ENCODE data around the gene ANK3.

Gene ANK3

DNA sequence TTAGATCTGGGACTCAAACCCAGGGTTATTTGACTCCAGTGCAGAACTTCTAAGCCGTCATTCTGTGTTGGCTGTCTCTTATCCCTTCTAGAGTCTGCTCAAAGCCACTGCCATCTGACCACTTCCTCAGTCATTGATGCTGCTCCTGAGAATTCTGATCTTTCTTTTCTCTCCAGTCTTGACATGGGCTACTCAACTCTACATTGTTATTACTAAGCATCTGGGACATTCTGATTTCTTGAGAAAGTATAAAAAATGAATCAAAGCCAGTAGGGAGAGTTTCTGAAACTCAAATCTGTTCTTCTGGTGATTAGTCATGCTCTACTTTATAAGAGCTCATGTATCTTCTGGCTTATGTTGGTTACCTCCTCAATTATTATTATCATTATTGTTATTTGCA lies 48.7 kb downstream of the ANK3 start:
- DNase-seq: no peak

- DNase-seq: no peak
These were observed 49.9 kb downstream of the ANK3 start for GRCh38 chr10:60339757-60340156.

DNA sequence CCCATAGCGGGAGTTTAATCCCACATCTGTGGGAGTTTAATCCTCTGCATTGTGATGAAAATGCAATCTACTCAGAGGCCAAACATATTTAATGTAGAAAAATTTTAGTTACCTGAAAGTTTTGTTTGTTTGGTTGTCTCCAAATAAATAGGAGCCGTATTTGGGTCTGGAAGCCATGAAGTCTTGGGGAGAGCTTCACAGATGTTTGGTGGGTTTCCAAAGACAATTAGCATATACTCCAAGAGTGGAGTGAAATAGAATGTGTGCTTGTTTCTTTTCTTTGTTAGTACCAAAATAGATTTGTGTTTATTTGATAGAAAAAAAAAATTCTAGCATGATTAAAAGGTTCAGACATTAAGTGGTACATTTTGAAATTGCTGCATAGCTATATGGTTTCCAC lies 50.9 kb downstream of the ANK3 start:
- no peak for DNase-seq

- no peak for DNase-seq
These were observed 51.6 kb downstream of the ANK3 start for GRCh38 chr10:60338002-60338564.

GRCh38 chr10:60336901-60337630 lies 52.6 kb downstream of the ANK3 start:
- DNase-seq: no peak

GRCh38 chr10:60335708-60336107 lies 54.0 kb downstream of the ANK3 start:
- DNase-seq: no peak

- no peak for DNase-seq
These were observed 54.7 kb downstream of the ANK3 start for GRCh38 chr10:60334991-60335390.

DNA sequence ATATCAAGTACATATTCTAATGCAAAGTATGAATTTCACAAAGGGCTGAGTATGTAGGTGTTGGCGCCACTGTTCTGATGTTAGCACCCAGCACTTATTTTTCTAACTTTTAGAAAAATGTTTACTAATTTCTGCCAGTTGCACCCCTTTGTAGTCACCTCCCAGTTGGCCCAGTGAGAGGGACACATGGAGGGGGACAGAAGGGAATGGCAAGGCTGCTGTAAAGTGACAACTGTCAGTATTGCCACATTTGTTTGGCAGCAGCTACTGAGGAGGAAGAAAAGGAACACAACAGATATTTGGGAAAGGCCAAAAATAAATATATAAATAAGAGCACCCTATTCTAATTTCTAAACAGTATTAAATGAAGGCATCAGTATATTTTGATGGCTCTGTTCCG lies 57.3 kb downstream of the ANK3 start:
- no peak for DNase-seq

- no peak for DNase-seq
These were observed 57.8 kb downstream of the ANK3 start for GRCh38 chr10:60331886-60332285.

DNA sequence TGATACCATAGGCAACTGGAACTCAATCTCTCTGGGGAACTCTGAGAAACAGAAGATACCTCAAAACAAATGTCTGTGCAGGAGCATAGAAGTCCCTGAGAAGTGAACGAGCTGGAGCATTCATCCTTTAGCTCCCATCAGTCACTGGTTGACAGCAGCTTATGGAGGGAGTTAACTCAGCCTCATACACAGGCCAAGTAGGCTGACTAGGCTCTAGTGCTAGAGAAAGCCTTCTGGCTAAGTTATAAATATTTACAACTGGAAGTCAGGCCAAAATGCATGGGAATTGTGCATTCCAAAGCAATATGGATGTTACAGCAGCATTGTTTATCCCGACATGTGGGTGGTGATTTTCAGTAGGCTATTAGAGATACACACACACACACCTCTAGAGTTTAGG lies 66.5 kb downstream of the ANK3 start:
- no peak for DNase-seq

DNA sequence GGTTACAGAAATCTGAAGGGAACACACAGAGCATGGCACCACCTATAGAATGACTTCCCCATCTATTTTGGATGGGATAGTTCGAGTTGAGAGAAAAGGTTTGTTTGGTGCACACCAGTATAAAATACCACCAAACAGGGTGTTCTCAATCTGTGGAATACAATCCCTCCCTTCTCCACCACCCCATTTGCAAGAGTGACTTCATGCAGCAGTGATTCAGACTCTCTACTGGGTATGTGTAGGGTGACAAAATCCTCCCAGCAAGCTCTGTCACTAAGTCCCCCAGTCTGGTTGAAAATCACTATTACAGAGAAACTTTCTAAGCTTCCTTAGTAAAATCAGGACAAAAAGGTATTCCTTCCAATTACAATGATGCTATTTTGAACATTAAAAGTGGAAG lies 69.0 kb downstream of the ANK3 start:
- DNase-seq: no peak

- no peak for DNase-seq
These were observed 73.6 kb downstream of the ANK3 start for GRCh38 chr10:60316029-60316428.

DNA sequence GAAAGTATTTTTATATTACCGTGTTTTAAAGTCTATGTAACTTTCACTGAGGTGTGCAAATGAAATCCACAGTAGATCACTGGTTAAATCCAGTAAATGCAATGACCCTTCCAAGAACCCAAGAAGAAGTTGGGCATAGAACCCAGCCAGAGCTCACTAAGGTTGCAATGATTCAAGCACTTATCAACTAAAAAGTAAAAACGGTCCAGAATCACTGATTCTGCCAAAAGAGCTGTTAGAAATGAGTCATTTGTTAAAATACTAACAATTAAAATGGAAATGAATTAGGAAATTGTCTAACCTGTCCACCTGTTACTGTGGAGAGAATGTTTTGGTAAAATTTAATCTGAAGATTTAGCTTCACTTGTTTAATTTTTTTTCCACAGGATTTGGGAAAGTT lies 74.4 kb downstream of the ANK3 start:
- DNase-seq: no peak

DNA sequence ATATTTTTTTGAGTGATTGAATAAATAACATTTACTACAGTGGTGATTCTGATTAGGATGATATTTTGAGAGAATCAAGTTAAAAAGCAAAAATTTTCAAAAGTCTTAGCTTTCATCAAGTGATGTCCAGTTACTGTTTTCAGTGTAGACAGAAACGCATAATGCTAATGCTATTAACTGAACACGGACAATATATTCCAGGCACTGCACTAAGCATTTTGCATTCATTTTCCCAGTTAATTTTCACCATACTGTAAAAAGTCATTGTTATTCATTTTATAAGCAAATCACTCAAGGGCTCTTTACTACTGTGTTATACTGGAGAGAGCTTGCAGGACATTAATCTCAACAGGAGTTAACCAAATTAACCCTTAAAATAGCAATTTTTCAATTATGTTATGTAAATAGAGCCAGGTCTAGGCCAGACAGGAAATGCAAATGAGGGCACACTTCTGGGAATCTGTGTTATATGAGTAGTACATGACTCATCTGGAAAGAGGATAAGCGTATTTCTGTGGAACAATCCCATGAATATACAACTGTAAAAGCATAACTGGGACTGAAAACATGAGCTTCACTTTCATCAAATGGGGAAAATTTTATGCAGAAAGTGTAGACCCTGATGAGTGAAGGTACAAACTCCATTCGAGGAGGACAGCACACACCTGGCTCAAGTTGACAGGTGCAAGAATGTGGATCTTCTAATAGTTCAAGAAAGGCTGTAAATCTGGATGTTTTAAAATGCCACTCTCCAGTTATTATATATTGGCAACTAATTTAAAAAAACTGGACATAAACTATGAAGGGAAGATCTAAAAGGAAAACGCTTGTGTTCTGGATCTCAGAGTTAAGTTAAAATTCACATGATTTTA lies 75.4 kb downstream of the ANK3 start:
- no peak for DNase-seq

DNA sequence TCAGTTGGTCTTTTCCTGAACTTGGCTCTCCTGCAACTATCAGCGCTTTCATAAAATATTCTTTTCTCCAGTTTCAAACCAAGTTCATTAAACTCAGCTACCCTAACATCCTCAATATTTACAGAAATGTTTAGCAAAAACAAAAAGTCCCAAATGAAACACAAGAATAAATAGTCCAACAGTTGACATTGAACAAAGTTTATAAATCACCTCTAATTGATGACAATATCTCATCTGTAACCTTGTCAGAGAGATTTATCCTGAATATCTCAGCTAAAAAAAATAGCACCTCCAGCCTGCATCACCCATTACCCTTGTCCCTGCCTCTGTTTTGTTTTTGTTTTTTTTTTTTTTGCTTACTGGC lies 76.1 kb downstream of the ANK3 start:
- DNase-seq: no peak

- no peak for DNase-seq
These were observed 76.7 kb downstream of the ANK3 start for GRCh38 chr10:60312818-60313588.

GRCh38 chr10:60311821-60312220 lies 77.9 kb downstream of the ANK3 start:
- DNase-seq: no peak

GRCh38 chr10:60310740-60311139 lies 78.9 kb downstream of the ANK3 start:
- DNase-seq: no peak

GRCh38 chr10:60309891-60310290 lies 79.8 kb downstream of the ANK3 start:
- DNase-seq: no peak

GRCh38 chr10:60309371-60309770 lies 80.3 kb downstream of the ANK3 start:
- DNase-seq: no peak

GRCh38 chr10:60305380-60305892 lies 84.2 kb downstream of the ANK3 start:
- no peak for DNase-seq

DNA sequence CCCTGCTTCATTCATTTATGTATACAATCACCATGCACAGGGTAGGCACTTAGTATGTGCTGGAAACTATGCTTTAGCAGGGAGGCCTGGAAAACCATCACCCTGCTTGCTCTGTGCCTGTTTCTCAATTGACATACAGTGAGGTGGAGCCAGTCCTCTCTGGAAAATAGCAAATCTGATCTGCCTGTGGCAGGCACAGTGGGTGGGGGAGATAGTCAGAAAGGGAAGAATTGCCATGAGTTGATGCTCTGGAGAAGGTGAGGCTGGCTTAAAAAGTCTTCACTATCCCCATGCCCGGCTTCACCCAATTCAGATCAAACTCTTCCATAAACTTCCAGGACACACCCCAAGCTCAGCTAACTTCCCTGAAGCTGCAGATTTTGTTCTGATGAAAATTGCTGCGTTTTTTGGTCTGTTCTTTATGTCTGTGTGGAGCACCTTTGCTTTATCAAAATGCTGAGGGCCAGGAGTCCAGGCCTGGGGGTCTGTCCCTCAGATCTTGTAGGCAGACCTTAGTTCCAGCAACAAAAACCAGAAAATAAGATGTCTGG lies 84.8 kb downstream of the ANK3 start:
- DNase-seq: no peak

GRCh38 chr10:60303778-60304177 lies 85.9 kb downstream of the ANK3 start:
- no peak for DNase-seq

Data from stimulated activated CD4-positive, alpha-beta T cell treated with anti-CD3 and anti-CD28 coated beads, Interleukin-1b, Interleukin-23, amount 100 ng/mL, for 48 hours (primary cell).